Stimulated activated naive CD8-positive, alpha-beta T cell treated with anti-CD3 and anti-CD28 coated beads, Interleukin-15, Interleukin-2, amounts not matched to agents 100 ng/mL and 50 ng/mL, for 24 hours (primary cell): ENCODE results near the gene MRPL24.

ENCODE experiments used
- H3K27ac Mint-ChIP-seq: one replicate; pipeline ENCODE4 v1.8.0; 2021; ENCODE audit warnings: mild to moderate bottlenecking, mixed read lengths
- H3K27me3 Mint-ChIP-seq: one replicate; pipeline ENCODE4 v1.8.0; 2021; ENCODE audit warnings: mixed read lengths
- H3K36me3 Mint-ChIP-seq: one replicate; pipeline ENCODE4 v1.8.0; 2021; ENCODE audit warnings: low read depth, mixed read lengths
- H3K4me1 Mint-ChIP-seq: one replicate; pipeline ENCODE4 v1.8.0; 2021; ENCODE audit warnings: low read depth, mixed read lengths
- H3K4me3 Mint-ChIP-seq: one replicate; pipeline ENCODE4 v1.8.0; 2021; ENCODE audit warnings: mild to moderate bottlenecking, mixed read lengths
- H3K9me3 Mint-ChIP-seq: one replicate; pipeline ENCODE4 v1.8.0; 2021; ENCODE audit warnings: mixed read lengths

The MRPL24 gene

DNA sequence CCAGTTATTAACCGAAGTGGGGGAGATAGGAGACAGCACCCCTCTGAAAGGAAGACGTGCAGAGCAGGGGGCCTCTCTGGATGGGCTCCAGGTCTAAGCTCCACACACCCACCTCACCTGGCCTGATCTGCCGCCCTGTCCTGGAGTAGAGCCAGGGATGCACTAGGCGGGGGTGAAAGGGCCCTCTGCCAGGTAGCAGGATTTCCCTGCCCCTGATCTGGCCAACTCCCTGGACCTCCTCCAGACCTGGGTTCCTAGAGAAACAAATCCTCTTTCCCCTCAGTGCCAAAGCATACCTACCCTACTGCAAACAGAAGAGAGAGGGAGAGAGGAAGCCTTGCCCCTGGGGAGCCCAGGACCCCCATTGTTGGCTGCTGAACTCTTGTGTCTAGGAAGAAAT, 37.6 kb downstream of the MRPL24 start:
- Mint-ChIP-seq H3K4me1 (peaks cover 27% of the 10 kb centered on the region), H3K4me3 (no peak overlapping the region), H3K27ac (no peak overlapping the region), H3K36me3 (no peaks in the 10 kb centered on the region), H3K27me3 (peaks cover 32% of the 10 kb centered on the region), H3K9me3 (no peaks in the 10 kb centered on the region)

DNA sequence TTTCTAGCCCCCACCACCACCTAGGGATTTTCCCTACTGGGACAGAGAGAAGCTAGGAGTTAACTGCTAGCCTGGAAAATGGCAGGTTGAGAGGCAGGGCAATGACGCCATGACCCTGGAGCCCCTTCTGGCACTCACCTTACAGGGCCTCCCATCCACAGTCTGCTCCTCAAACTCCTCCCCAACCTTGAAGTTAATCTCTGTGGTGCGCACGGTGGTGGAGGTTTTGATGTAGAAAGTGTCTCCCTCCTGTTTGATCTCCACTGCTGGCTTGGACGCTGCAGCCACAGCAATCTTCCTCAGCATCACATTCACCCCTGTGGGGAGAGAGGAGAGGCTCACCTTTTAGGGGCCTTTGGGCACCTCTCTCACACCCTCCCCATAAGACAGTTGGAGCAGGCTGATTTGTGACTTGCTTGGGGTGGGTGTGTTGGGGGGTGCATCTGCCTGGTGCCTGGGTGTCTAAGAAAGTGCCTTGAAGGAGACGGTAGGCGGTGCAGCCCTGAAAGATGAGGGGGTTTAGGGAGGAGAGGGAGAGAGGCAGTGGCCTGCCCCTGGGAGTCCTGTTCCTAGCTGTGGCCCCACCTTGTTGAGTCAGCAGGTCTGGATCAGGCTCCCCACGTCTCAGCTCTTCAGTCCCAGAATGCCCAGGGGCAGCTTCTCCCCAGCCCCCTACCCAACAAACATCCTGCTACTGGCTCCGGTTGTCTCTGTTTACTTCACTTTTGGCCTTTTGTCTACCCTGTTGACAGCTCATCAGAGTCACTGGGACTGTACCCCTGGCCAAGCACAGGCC, 40.0 kb downstream of the MRPL24 start:
- no peak overlapping the region for H3K27ac Mint-ChIP-seq
- no peaks in the 10 kb centered on the region for H3K9me3 Mint-ChIP-seq
- H3K4me3 Mint-ChIP-seq, result no peak overlapping the region
- peaks cover 14% of the 10 kb centered on the region for H3K4me1 Mint-ChIP-seq
- H3K36me3 Mint-ChIP-seq, result no peaks in the 10 kb centered on the region
- H3K27me3 Mint-ChIP-seq, result peaks cover 38% of the 10 kb centered on the region

DNA sequence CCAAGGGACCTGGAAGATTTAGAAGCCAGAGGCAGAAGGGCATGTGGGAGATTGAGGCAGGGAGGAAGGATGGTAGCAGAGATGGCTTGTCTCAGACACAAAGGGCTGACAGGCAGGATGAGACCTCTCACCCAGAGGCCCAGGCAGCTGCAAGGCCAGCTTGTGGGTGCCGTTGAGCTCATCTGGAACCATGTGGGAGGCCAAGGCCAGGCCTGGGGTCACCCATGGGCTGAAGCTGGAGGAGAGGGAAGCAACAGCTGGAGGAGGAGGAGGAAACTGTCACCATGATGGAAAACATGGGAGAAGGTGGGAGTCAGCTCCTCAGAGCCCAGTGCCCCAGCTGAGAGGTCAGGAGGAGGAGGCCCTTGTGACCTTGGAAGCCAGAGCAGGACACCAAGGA, 41.9 kb downstream of the MRPL24 start:
- Mint-ChIP-seq H3K4me3 (no peak overlapping the region), H3K9me3 (no peaks in the 10 kb centered on the region), H3K27me3 (peaks cover 37% of the 10 kb centered on the region), H3K4me1 (no peaks in the 10 kb centered on the region), H3K36me3 (no peaks in the 10 kb centered on the region), H3K27ac (no peak overlapping the region)

DNA sequence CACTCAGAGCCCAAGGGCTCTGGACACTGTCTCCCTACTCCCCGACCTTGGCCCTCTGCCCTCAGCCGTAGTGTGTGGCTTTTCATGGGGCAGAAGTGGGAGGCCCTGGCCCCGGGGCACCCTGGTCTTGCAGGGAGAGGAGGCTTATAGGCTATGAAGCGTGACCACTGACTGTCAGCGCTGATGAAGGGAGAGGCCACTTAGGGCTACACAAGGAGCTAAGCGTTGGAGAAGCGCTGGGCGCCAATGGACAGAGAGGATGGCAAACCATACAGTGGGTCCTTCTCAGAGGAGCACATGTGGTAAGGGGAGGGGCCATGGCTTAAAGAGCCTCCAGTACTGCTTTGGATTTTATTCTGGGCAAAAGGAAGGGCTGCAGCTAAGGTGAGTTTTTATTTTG, 43.4 kb downstream of the MRPL24 start:
- H3K9me3 Mint-ChIP-seq, result no peaks in the 10 kb centered on the region
- peaks cover 5% of the 10 kb centered on the region for H3K4me1 Mint-ChIP-seq
- no peaks in the 10 kb centered on the region for H3K36me3 Mint-ChIP-seq
- H3K4me3 Mint-ChIP-seq, result no peak overlapping the region
- H3K27ac Mint-ChIP-seq, result no peak overlapping the region
- H3K27me3 Mint-ChIP-seq, result peaks cover 40% of the 10 kb centered on the region

DNA sequence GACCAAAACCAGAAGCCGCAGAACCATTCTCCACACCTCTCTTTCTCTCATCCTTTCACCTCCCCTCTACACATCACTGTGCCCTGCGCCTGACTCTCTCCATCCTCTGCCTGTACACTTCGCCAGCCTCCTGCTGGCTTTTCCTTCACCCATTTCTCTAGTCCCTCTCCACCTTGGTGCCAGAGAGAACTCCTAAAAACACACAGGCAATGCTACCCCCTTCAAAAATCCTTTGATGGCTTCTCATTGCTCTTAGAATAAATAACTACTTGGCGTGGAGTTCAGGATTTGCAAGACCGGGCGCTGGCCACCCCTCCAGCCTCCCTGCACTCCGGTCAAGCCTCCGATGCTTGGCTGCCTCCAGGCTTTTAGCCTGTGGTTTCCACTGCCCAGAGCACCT, 44.1 kb downstream of the MRPL24 start:
- Mint-ChIP-seq H3K27ac (no peak overlapping the region), H3K9me3 (no peaks in the 10 kb centered on the region), H3K27me3 (peaks cover 48% of the 10 kb centered on the region), H3K36me3 (no peaks in the 10 kb centered on the region), H3K4me3 (no peak overlapping the region), H3K4me1 (peaks cover 10% of the 10 kb centered on the region)

DNA sequence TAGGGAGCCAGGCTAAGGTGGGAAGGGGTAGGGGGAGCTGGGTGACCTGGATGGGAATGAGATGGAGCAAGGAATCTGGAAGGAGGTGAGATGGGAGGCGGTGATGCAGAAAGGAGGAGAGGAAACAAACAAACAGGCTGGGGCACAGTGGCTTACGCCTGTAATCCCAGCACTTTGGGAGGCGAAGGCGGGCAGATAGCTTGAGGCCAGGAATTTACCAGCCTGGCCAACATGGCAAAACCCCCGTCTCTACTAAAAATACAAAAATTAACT, 46.3 kb downstream of the MRPL24 start:
- H3K9me3 Mint-ChIP-seq, result no peaks in the 10 kb centered on the region
- H3K36me3 Mint-ChIP-seq, result no peaks in the 10 kb centered on the region
- no peak overlapping the region for H3K4me3 Mint-ChIP-seq
- H3K4me1 Mint-ChIP-seq, result peaks cover 14% of the 10 kb centered on the region
- peaks cover 56% of the 10 kb centered on the region for H3K27me3 Mint-ChIP-seq
- no peak overlapping the region for H3K27ac Mint-ChIP-seq

DNA sequence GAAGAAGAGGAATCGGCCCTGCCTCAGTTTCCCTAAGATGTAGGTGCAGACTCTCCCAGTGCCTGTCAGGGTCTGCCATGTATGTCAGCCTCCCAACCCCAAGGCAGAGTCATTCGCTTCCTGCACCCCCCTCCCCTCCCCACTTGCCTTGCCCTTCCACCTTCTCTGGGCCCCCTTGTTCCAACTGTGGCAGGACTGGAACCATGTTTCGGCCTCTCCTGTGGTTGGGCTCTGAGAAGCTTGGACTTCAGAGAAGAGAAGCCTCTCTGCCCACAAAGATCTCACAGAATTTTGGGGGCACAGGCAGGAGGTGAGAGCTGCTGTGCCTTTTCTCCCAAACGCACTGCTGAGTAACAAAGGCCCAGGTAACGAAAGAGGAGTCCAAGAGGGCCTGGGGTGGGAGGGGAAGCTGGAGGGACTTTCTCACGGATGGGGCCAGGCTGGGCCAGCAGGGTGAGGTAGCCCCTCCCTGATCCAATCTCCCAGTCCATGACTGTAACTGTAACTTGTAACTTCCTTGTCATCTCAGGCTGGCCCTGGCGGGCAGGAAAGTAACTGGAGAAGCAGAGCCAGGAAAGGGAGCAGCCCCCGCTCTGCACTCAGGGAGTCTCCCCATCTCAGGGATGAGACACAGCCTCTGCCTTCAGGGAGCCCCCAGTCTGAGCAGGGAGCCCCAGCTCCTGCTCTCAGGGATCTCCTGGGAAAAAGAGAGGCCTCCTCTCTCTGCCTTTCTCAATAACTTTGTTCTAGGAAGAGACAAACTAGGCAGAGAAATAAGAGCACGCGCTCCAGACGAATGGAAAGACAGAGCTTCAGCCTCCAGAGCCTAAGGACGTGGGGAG, 46.8 kb downstream of the MRPL24 start:
- peaks cover 17% of the 10 kb centered on the region for H3K4me1 Mint-ChIP-seq
- H3K9me3 Mint-ChIP-seq, result no peaks in the 10 kb centered on the region
- H3K27me3 Mint-ChIP-seq, result peaks cover 61% of the 10 kb centered on the region
- H3K4me3 Mint-ChIP-seq, result no peak overlapping the region
- H3K36me3 Mint-ChIP-seq, result no peaks in the 10 kb centered on the region
- no peak overlapping the region for H3K27ac Mint-ChIP-seq

DNA sequence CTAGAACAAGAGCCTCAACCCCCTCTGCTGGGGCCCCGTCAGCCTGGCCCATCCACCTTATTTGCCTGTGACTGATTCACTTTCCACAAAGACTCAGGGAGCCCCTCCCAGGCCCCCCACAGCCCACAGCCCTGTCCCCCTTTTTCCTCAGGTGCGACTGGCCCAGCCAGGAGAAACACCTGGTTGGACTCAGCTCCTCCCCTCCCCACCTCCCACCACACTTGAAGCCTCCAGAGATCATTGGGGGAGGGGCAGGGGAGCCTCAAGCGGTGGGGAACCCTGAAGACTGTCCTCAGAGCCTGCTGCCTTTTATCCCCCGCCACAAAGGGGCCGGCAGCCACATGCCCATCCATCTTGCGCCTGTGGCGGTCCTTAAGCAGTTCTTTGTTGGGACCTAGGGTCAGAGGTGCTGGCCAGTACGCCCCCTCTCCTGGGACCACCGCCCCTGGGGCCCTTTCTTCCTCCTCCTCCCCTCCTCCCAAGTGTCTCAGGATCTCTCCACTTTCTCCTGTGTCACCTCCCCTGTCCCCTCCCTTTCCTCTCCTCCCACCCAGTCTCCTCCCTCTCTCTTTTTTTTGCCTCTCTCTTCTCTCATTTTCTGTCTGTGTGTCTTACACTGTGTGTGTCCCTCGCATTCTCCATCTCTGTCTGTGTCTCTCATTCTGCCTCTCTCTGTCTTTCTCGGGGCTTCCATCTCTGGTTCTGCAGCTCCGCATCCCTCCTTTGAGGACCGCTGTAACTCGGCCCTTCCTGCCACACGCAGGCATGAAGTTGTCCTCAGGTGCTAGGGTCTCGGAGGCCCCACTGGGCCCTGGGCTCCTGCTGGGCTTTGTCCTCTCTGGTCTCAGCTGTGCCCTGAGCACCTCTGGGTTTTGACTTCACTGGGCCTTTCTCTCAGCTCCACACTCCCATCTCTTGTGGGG, 47.7 kb downstream of the MRPL24 start:
- H3K9me3 Mint-ChIP-seq, result no peaks in the 10 kb centered on the region
- H3K36me3 Mint-ChIP-seq, result no peaks in the 10 kb centered on the region
- no peak overlapping the region for H3K27ac Mint-ChIP-seq
- H3K27me3 Mint-ChIP-seq, result peaks cover 65% of the 10 kb centered on the region
- H3K4me1 Mint-ChIP-seq, result peaks cover 17% of the 10 kb centered on the region
- H3K4me3 Mint-ChIP-seq, result no peak overlapping the region

DNA sequence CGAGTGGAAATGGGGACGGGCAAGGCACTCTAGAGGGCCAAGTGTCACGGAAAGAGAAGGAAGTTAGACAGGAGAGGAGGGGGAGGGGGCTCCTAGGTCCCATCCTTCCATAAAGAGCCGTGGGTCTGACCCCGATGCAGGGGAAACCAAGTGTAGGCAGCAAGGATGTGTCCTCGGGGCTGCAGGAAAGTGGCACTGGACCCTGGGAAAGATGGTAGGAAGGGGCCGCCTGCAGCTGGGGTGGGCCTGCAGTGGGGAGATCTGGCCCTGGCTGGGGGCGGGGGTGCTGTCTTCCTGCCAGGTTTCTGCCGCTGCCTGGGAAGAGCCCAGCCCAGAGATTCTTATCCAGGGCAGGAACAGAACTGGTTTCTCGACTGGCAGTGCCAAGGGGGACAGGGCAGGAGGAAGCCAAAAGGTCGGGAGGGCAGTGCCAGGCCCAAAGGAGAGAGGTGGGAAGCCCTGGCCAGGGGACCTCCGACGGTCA, 48.4 kb downstream of the MRPL24 start:
- Mint-ChIP-seq H3K27ac (no peak overlapping the region), H3K9me3 (no peaks in the 10 kb centered on the region), H3K27me3 (peaks cover 66% of the 10 kb centered on the region), H3K36me3 (no peaks in the 10 kb centered on the region), H3K4me1 (peaks cover 17% of the 10 kb centered on the region), H3K4me3 (no peak overlapping the region)

DNA sequence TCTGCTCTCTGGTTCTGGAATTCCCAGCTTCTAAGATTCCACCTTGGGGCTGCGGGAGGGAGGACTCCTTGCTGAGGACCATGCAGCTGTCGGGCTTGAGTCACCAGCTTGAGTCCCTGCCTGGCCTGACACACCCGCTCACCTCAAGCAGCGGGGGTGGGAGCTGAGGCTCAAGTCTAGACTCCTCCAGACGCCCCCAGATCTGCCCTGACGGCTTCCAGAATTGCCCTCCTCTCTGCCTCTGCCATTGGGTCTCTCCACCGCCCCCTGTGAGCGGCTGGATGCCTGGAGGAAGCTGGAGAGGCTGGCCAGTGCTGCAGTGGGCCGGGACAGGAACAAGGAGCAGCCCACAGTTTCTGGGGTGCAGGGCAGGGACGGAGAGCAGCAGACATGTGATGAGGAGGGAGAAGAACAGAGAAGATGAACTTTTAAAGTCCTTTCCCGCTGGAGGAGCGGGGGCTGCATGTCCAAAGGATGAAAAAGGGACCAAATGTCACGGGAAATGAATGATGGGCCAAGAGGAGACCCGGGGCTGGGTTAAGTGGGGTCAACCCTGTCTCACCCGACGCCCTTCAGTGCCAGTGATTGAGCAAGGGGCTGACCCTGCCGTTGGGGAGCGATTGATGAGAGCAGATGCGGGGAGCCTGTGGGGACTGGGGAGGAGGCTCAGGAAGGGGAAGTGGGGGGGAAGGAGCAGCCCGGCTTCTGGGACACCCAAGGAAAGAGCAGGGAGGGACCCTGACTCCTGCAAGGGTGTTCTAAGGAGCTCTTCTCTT, 49.0 kb downstream of the MRPL24 start:
- Mint-ChIP-seq H3K27ac (no peak overlapping the region), H3K27me3 (peaks cover 61% of the 10 kb centered on the region), H3K4me1 (peaks cover 17% of the 10 kb centered on the region), H3K4me3 (no peak overlapping the region), H3K36me3 (no peaks in the 10 kb centered on the region), H3K9me3 (no peaks in the 10 kb centered on the region)

DNA sequence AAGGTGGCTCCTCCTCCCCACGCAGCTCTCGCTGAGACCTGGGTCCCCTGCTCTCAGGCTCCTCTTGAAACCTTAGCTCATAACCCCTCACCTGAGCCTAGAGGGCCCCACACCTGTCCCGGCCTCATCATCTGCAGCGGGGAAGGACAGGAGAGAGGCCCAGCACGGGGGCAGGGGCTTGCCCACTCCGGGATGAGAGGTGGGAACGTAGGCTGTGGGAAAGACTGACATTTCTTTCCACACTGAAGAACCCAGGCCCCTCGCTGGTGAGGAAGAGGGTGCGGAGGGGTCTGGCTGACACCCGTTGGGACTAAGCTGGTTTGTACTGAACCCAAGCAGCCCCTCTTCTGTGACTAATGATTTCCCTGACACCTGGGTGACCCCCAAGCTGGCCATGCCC, 49.7 kb downstream of the MRPL24 start:
- H3K9me3 Mint-ChIP-seq, result no peaks in the 10 kb centered on the region
- peaks cover 17% of the 10 kb centered on the region for H3K4me1 Mint-ChIP-seq
- no peaks in the 10 kb centered on the region for H3K36me3 Mint-ChIP-seq
- no peak overlapping the region for H3K27ac Mint-ChIP-seq
- no peak overlapping the region for H3K4me3 Mint-ChIP-seq
- peaks cover 56% of the 10 kb centered on the region for H3K27me3 Mint-ChIP-seq

DNA sequence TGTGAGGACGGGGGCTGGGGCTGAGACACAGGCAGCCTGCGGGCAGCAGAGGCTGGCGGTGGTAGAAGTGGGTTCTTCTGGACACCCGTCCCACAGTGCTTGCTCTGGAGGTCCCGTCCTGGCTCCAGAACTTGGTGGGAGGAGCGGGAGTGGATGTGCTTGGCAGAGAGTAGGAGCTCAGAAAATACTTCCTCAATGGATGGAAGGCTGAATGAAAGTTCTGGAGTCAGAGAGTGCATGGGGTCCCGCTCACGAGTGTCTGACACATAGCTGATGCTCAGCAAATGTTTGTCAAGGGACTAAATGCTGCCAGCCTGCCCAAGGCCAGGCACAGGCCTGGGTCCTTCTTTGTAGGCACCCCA, 50.2 kb downstream of the MRPL24 start:
- H3K9me3 Mint-ChIP-seq, result no peaks in the 10 kb centered on the region
- H3K4me1 Mint-ChIP-seq, result peaks cover 17% of the 10 kb centered on the region
- no peaks in the 10 kb centered on the region for H3K36me3 Mint-ChIP-seq
- H3K27me3 Mint-ChIP-seq, result peaks cover 56% of the 10 kb centered on the region
- no peak overlapping the region for H3K4me3 Mint-ChIP-seq
- no peak overlapping the region for H3K27ac Mint-ChIP-seq

DNA sequence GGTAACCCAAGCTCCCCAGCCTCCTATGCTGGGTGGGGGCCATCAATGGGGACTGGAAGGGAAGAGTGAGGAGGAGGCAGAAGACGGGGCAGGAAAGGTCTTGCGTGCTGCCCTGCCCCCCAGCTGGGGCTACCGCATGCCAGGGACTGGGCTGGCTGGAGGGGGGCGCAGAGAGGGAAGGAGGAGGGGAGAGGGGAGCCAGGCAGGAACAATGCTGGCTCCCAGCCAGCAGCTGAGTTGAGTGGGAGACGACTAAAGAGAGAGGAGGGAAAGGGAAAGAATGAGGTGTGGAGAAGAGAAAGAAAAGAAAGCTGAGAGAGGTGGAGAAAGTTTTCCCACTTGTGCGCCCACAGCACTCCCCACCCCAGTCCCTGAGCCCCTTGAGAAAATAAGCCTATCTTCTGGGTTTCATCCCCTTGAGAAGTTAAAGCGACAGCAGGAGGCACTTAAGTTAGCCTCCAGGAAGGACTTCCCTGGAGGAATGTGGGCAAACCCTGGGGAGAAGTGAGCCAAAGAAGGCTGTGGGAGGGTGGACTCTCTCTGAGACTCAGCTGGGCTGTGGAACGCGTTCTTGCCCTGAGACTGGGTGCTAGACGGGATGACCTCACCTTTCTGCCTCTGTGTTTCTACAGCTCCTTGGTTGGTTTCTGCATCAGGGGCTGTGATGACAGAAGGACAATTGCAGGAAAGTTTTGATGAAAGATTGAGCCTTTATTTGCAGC, 50.8 kb downstream of the MRPL24 start:
- no peak overlapping the region for H3K4me3 Mint-ChIP-seq
- H3K36me3 Mint-ChIP-seq, result no peaks in the 10 kb centered on the region
- no peaks in the 10 kb centered on the region for H3K9me3 Mint-ChIP-seq
- peaks cover 17% of the 10 kb centered on the region for H3K4me1 Mint-ChIP-seq
- peaks cover 56% of the 10 kb centered on the region for H3K27me3 Mint-ChIP-seq
- no peak overlapping the region for H3K27ac Mint-ChIP-seq
